ENCODE data around the gene TP53AIP1.

DNA sequence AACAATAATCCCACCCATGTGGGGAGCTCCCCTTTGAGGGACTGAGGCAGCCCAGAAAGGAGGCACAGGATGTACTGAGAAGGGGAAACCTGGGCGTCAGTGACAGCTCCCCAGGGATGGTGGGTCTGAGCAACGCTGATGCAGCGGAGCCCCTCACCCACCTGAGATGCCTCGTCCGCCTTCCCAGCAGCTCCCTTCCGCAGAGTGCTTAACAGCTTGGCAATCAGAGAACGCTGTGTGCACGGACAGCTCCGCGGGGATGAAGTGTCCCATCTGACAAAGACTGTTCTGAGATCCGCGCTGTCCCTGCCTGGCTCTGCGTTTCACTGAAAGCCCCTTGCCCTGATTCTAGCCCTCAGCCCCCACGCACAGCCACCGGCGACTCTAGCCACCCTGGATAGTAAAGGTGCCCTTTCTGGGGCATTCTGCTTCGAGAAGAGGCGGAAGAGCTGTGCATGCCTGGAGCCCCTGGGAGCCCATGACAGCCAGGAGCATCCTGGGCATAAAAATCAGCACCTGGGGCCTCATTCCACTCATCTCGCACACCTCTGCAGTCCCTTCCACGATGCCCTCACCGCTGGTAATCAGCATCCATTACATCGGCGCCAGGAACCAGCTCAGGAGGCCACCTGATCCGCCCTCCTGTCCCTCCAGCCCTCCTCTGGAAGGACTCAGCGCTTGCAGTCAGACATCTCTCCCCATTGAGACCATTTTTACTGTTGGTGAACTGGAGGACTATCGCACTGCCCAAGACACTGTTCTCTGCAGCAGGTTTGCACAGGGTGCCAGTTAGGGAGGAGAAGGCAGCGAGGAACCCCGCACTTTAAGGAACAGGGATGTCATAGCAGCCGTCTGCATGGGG, 40.8 kb downstream of the TP53AIP1 start:
- TF ChIP-seq, protein P1, sequence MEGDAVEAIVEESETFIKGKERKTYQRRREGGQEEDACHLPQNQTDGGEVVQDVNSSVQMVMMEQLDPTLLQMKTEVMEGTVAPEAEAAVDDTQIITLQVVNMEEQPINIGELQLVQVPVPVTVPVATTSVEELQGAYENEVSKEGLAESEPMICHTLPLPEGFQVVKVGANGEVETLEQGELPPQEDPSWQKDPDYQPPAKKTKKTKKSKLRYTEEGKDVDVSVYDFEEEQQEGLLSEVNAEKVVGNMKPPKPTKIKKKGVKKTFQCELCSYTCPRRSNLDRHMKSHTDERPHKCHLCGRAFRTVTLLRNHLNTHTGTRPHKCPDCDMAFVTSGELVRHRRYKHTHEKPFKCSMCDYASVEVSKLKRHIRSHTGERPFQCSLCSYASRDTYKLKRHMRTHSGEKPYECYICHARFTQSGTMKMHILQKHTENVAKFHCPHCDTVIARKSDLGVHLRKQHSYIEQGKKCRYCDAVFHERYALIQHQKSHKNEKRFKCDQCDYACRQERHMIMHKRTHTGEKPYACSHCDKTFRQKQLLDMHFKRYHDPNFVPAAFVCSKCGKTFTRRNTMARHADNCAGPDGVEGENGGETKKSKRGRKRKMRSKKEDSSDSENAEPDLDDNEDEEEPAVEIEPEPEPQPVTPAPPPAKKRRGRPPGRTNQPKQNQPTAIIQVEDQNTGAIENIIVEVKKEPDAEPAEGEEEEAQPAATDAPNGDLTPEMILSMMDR (IDR thresholded peaks at IDR 0.05; ENCODE audit: low read depth, low read length): no peak
- TF ChIP-seq POLR2A (IDR thresholded peaks at IDR 0.05; ENCODE audit: extremely low read depth, insufficient read length): no peak
- TF ChIP-seq, protein P2, sequence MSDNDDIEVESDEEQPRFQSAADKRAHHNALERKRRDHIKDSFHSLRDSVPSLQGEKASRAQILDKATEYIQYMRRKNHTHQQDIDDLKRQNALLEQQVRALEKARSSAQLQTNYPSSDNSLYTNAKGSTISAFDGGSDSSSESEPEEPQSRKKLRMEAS (IDR thresholded peaks at IDR 0.05; ENCODE audit: low read depth, low read length): no peak
